OCI-LY3 (cell line): ENCODE data around the gene LRRC56.

Experiments
- H2AFZ ChIP-seq: fragments of 200-600, 300-600 bp; shearing (Covaris generic); 2 replicates; pipeline ENCODE4 v1.6.0; 2014; ENCODE audit warnings: antibody characterized with exemption, low read depth, low read length
- H3K27ac ChIP-seq: fragments of 200-600, 300-600 bp; sonication (generic); 2 replicates; pipeline ENCODE4 v1.5.1; 2014; ENCODE audit warnings: mild to moderate bottlenecking, low read length, moderate library complexity, mixed read lengths
- H3K27me3 ChIP-seq: fragments of 200-600, 300-600 bp; sonication (generic); 2 replicates; pipeline ENCODE4 v1.6.1; 2014; ENCODE audit warnings: low read depth, low read length, mixed read lengths
- H3K36me3 ChIP-seq: fragments of 200-600, 300-600 bp; sonication (generic); replicated peaks from 2 replicates; pipeline ENCODE3; 2014; ENCODE audit warnings: low read depth, low read length, mixed read lengths
- H3K4me1 ChIP-seq: fragments of 300-600, 200-600 bp; sonication (generic); 2 replicates; pipeline ENCODE4 v1.6.1; 2014; ENCODE audit warnings: low read length, mixed read lengths
- H3K4me2 ChIP-seq: fragments of 200-600, 300-600 bp; sonication (generic); 2 replicates; pipeline ENCODE4 v1.6.1; 2014; ENCODE audit warnings: low read length, mixed read lengths
- H3K4me3 ChIP-seq: fragments of 300-600, 200-600 bp; sonication (generic); 2 replicates; pipeline ENCODE4 v1.5.1; 2014; ENCODE audit warnings: antibody characterized with exemption, mild to moderate bottlenecking, low read length, moderate library complexity
- H3K79me2 ChIP-seq: fragments of 300-600, 200-600 bp; shearing (Covaris generic); 2 replicates; pipeline ENCODE4 v1.6.1; 2014; ENCODE audit warnings: mild to moderate bottlenecking, low read length, mixed read lengths
- H3K9ac ChIP-seq: fragments of 300-600, 200-600 bp; shearing (Covaris generic); 2 replicates; pipeline ENCODE4 v1.6.0; 2014; ENCODE audit warnings: mild to moderate bottlenecking, low read length, moderate library complexity
- H3K9me3 ChIP-seq: fragments of 200-600, 300-600 bp; shearing (Covaris generic); 2 replicates; pipeline ENCODE4 v1.6.1; 2014; ENCODE audit warnings: low read length, mixed read lengths; ENCODE audit not compliant: insufficient read depth
- H4K20me1 ChIP-seq: fragments of 200-600, 300-600 bp; sonication (generic); 2 replicates; pipeline ENCODE4 v1.6.1; 2016; ENCODE audit warnings: low read length, mixed read lengths; ENCODE audit not compliant: insufficient read depth
- CTCF ChIP-seq: fragments of 200-600, 300-600 bp; sonication (generic); IDR thresholded peaks from 2 replicates; pipeline ENCODE4 v1.5.1; 2014; ENCODE audit warnings: antibody characterized with exemption, low read length, low read depth
- EZH2phosphoT487 ChIP-seq: fragments of 200-600 bp; shearing (Covaris generic); IDR thresholded peaks from 2 replicates; pipeline ENCODE4 v1.6.1; 2018; ENCODE audit warnings: antibody characterized with exemption, mixed run types, low read depth

LRRC56 gene

DNA sequence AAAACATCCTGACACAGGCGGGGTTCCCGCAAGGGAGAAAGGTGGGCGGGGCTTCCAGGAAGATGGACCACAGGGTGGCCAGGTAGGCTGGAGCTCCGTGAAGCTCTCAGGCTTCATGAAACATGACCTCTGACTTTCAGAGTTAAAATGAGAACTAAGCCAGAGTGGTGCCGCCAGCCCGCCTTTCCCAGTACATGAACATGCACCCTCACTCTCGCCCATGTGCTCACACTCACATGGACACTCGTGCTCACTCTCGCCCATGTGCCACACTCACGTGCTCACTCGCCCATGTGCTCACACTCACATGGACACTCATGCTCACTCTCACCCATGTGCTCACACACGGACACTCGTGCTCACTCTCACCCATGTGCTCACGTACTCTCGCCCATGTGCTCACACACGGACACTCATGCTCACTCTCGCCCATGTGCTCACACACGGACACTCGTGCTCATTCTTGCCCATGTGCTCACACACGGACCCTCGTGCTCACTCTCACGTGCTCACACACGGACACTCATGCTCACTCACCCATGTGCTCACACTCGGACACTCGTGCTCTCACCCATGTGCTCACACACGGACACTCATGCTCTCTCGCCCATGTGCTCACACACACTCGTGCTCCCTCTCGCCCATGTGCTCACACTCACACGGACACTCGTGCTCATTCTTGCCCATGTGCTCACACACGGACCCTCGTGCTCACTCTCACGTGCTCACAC lies 40.3 kb upstream of the LRRC56 start:
- Histone ChIP-seq H3K36me3 (peaks cover 55% of the 10 kb centered on the region), H3K4me2 (no peak overlapping the region), H2AFZ (no peak overlapping the region), H3K79me2 (peaks cover 6% of the 10 kb centered on the region; the same call in 1 of the 2 replicates), H3K4me3 (no peak overlapping the region), H3K9ac (no peak overlapping the region), H4K20me1 (no peaks in the 10 kb centered on the region), H3K4me1 (peaks cover 9% of the 10 kb centered on the region), H3K27ac (no peak overlapping the region), H3K9me3 (0 out of 2 replicates have a peak, but pooled peaks cover 5% of the 10 kb centered on the region), H3K27me3 (no peaks in the 10 kb centered on the region)
- TF ChIP-seq CTCF (no peak), EZH2phosphoT487 (no peak)

- Histone ChIP-seq H3K4me1 (peaks cover 14% of the 10 kb centered on the region), H3K4me3 (no peak overlapping the region), H3K27ac (no peak overlapping the region), H3K9me3 (0 out of 2 replicates have a peak, but pooled peaks cover 5% of the 10 kb centered on the region), H4K20me1 (no peaks in the 10 kb centered on the region), H2AFZ (no peak overlapping the region), H3K4me2 (no peak overlapping the region), H3K9ac (no peak overlapping the region), H3K79me2 (peaks cover 9% of the 10 kb centered on the region; the same call in 1 of the 2 replicates), H3K36me3 (peaks cover 55% of the 10 kb centered on the region), H3K27me3 (no peaks in the 10 kb centered on the region)
- no peak for TF ChIP-seq EZH2phosphoT487
- no peak for TF ChIP-seq CTCF
Measured at GRCh38 chr11:497565-498296, 39.6 kb upstream of the LRRC56 start.

DNA sequence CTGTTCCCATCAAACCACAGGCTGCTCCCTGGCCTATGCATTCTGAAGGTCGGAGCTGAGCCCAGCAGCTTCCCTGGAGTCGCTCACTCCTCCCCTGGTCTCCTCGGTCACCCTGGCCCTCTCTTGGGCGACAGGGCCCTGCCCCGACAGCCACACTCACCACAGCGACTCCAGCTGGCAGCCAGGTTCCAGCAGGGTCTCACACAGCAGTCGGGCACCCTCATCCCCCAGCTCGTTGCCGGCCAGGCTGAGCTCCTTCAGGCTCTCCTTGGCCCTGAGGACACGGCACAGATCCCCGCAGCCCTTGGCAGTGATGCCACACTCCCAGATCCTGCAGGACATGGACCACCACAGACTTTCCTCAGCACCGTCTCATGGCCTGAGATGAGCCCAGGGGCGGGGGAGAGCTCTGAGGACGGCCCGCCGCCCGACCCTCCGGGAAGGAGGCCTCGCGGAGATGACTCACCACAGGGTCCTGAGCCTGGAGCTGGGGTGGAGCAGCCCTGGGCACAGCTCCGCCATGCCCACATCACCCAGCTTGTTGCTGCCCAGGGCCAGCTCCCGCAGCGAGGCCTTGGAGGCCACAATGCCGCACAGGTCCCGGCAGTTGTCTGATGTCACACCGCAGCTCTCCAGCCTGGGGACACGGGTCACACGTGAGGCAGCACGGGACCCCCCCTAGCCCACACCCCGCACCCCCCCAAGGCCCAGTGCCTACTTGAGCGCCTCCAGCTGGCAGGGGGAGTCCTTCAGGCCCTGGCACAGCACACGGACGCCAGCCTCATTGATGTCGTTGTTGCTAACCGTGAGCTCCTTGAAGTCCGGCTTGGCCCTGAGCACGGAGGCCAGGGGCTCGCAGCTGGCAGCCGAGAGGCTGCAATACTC lies 38.8 kb upstream of the LRRC56 start:
- Histone ChIP-seq H3K4me3 (no peak overlapping the region), H3K27ac (no peak overlapping the region), H3K9ac (no peak overlapping the region), H4K20me1 (no peaks in the 10 kb centered on the region), H3K27me3 (no peaks in the 10 kb centered on the region), H2AFZ (no peak overlapping the region), H3K79me2 (peaks cover 10% of the 10 kb centered on the region; the same call in 1 of the 2 replicates), H3K36me3 (peaks cover 55% of the 10 kb centered on the region), H3K4me2 (no peak overlapping the region), H3K9me3 (0 out of 2 replicates have a peak, but pooled peaks cover 5% of the 10 kb centered on the region), H3K4me1 (peaks cover 21% of the 10 kb centered on the region)
- TF ChIP-seq CTCF = no peak
- TF ChIP-seq EZH2phosphoT487 = no peak
